Liver (tissue), 9 donors: Measurements from ENCODE around the gene MLEC. TPM values are rescaled to one million over a fixed set of nuclear protein-coding genes. Genes with fewer than 3 reads are reported as not detected.

Experiments used
- DNase-seq: peaks from one replicate; pipeline ENCODE4 v3.0.0-alpha.2; 2017; ENCODE audit warnings: low spot score
- H3K27ac ChIP-seq, 2 donors: one replicate each; pipeline ENCODE4 v1.7.0; 2013; ENCODE audit warnings: inconsistent platforms in 2 of 2, low read length in 2 of 2, control low read depth in 1 of 2, low read depth in 1 of 2, mild to moderate bottlenecking in 1 of 2
- H3K27me3 ChIP-seq, 4 donors: one replicate each; pipeline versions ENCODE4 v1.6.1 to v1.7.0; 2013; ENCODE audit warnings: low read length in 3 of 4, inconsistent platforms in 1 of 4, mild to moderate bottlenecking in 1 of 4, moderate library complexity in 1 of 4; ENCODE audit not compliant: control insufficient read depth in 4 of 4, insufficient read depth in 4 of 4
- H3K36me3 ChIP-seq, 4 donors: one replicate each; pipeline versions ENCODE4 v1.6.1 to v1.7.0; 2013; ENCODE audit warnings: low read length in 3 of 4, mild to moderate bottlenecking in 3 of 4, low read depth in 1 of 4, moderate library complexity in 1 of 4; ENCODE audit not compliant: control insufficient read depth in 4 of 4, insufficient read depth in 3 of 4
- H3K4me1 ChIP-seq, 4 donors: one replicate each; pipeline versions ENCODE4 v1.6.1 to v1.7.0; 2013; ENCODE audit warnings: low read length in 3 of 4, mild to moderate bottlenecking in 3 of 4, moderate library complexity in 1 of 4; ENCODE audit not compliant: control insufficient read depth in 4 of 4, insufficient read depth in 4 of 4
- H3K4me3 ChIP-seq, 3 donors: one replicate each; pipeline versions ENCODE4 v1.6.1 to v1.7.0; 2013; ENCODE audit warnings: low read length in 3 of 3, control low read depth in 1 of 3, low read depth in 1 of 3, mild to moderate bottlenecking in 1 of 3
- H3K9ac ChIP-seq, 2 donors: one replicate each; pipeline ENCODE4 v1.7.0; 2013; ENCODE audit warnings: low read length in 2 of 2, mild to moderate bottlenecking in 2 of 2, moderate library complexity in 2 of 2, control low read depth in 1 of 2, low read depth in 1 of 2
- H3K9me3 ChIP-seq, 4 donors: one replicate each; pipeline versions ENCODE4 v1.6.1 to v1.7.0; 2013; ENCODE audit warnings: low read length in 3 of 4; ENCODE audit not compliant: control insufficient read depth in 4 of 4
- CTCF ChIP-seq: fragments of 150-350 bp; IDR thresholded peaks from 2 replicates; pipeline ENCODE4 v1.5.1; 2017; ENCODE audit warnings: improper control_type of control experiment, low read depth, low read length; ENCODE audit not compliant: missing input control
- EGR1 ChIP-seq, 2 donors: IDR thresholded peaks; 2 replicates each; pipeline ENCODE4 v1.6.1; 2016 to 2018; ENCODE audit warnings: antibody characterized with exemption in 2 of 2, low read depth in 2 of 2
- FOXA1 ChIP-seq: IDR thresholded peaks from 2 replicates; pipeline ENCODE4 v1.6.1; 2016; ENCODE audit warnings: antibody characterized with exemption
- FOXA2 ChIP-seq: IDR thresholded peaks from 2 replicates; pipeline ENCODE4 v1.6.1; 2016; ENCODE audit warnings: antibody characterized with exemption
- GABPA ChIP-seq, 2 donors: IDR thresholded peaks in 1 of 2; conservative IDR thresholded peaks in 1 of 2; 2 replicates each; pipeline ENCODE4 v1.6.1; 2016; ENCODE audit warnings: antibody characterized with exemption in 2 of 2, mild to moderate bottlenecking in 1 of 2, moderate library complexity in 1 of 2
- REST ChIP-seq: IDR thresholded peaks from 2 replicates; pipeline ENCODE4 v1.6.1; 2016; ENCODE audit warnings: antibody characterized with exemption, mild to moderate bottlenecking
- RXRA ChIP-seq, 2 donors: IDR thresholded peaks; 2 replicates each; pipeline ENCODE4 v1.6.1; 2017 to 2018; ENCODE audit warnings: antibody characterized with exemption in 2 of 2, mild to moderate bottlenecking in 1 of 2
- SP1 ChIP-seq: IDR thresholded peaks from 2 replicates; pipeline ENCODE4 v1.6.1; 2018; ENCODE audit warnings: antibody characterized with exemption, mild to moderate bottlenecking
- TAF1 ChIP-seq: conservative IDR thresholded peaks from 2 replicates; pipeline ENCODE4 v1.6.1; 2016; ENCODE audit warnings: antibody characterized with exemption, mild to moderate bottlenecking
- WGBS: extraction: QIAGEN DNeasy Blood & Tissue Kit; methylation state at CpG from one replicate; pipeline ENCODE4 v1.1.7; 2013; 5-methylcytosine and 5-hydroxymethylcytosine counted together
- polyA plus RNA-seq, 2 donors: library from polyadenylated mRNA; stranded (reverse) in 1 of 2; unstranded in 1 of 2; fragments of 200-250 nt in 1 of 2; fragments of >200 nt in 1 of 2; fragmentation: Nextera tagmentation in 1 of 2; extraction: Ambion mirVana in 1 of 2; gene quantifications; one replicate each; pipeline versions ENCODE4 v1.2.1 to v1.2.3, GENCODE V29; 2013 to 2015
- total RNA-seq, 2 donors: library from RNA; depleted of rRNA; stranded (reverse); fragments of >200 nt; gene quantifications; one replicate each; pipeline ENCODE4 v1.2.3, GENCODE V29; 2014
- TF ChIP-seq, protein P1 (sequence below): IDR thresholded peaks from 2 replicates; pipeline ENCODE4 v1.6.1; 2016; ENCODE audit warnings: antibody characterized with exemption
- donor health status: healthy.
- donor health status: healthy.
- donor health status: healthy.
- donor health status: healthy.
- donor health status: healthy.

MLEC gene
- total and polyA plus RNA-seq, 4 donors, result 61.4 to 170 (median 115) TPM

GRCh38 chr12:120735181-120735580, 48.2 kb downstream of the MLEC start:
- Histone ChIP-seq H3K27ac (no peak overlapping the region), H3K27me3 (no peaks in the 10 kb centered on the region), H3K4me3 (no peak overlapping the region), H3K9ac (no peak overlapping the region), H3K9me3 (no peaks in the 10 kb centered on the region), H3K4me1 (peaks cover 0 to 23% (median 8%) of the 10 kb centered on the region in 4 donors), H3K36me3 (peaks cover 7 to 24% (median 13%) of the 10 kb centered on the region in 4 donors)
- no peak for DNase-seq
- TF ChIP-seq CTCF (no peak), REST (no peak), FOXA1 (no peak), EGR1 (IDR thresholded peaks at IDR 0.05; ENCODE audit: low read depth in 2 of 2) (no peak), SP1 (no peak), FOXA2 (no peak), RXRA (IDR thresholded peaks at IDR 0.05) (no peak)
- TF ChIP-seq, protein P1, sequence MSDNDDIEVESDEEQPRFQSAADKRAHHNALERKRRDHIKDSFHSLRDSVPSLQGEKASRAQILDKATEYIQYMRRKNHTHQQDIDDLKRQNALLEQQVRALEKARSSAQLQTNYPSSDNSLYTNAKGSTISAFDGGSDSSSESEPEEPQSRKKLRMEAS, result no peak
- WGBS, result 85% methylated on average over 3 of the region's 3 CpGs

DNA sequence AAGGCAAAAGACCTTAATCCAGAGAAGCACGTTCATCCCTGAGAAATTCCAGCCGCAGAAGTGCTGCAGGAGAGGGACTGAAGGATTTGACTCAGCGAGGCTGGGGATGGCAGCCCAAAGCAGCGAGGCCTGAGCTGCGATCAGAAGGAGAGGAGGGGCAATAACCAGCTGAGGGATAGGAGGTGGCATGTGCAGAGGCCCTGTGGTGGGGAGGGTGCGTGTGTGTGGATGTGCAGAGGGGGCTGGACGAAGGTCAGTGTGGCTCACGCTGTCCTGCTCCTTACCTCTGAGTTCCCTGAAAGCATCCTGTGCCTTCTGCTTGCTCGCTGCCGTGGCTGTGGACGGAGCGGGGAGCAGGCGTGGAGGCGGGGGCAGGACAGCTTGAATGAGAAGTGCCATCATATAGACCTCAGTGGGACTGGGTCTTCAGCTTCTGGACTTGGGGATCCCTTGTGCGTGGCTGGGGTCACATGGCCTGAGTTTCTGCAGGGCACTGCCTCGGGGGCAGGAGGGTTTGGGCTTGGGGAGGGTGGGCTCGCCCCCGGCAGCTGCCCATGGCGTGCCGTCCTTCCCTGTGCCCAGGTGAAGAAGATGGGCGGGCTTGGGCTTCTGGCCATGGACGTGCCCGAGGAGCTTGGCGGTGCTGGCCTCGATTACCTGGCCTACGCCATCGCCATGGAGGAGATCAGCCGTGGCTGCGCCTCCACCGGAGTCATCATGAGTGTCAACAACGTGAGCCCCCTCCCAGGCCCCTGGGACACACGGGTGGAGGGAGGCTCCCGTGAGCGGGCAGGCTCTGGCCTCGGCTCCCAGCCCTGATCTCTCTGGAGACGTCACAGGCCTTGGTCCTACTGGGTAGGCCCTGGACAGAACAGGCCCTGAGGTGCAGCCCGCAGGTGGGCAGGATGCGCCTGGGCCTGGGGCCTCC, 49.7 kb downstream of the MLEC start:
- Histone ChIP-seq H3K9me3 (no peaks in the 10 kb centered on the region), H3K4me1 (peaks cover under 1 to 38% (median 21%) of the 10 kb centered on the region in 4 donors), H3K27me3 (no peaks in the 10 kb centered on the region), H3K27ac (no peak overlapping the region), H3K36me3 (peaks cover 0 to 18% (median 9%) of the 10 kb centered on the region in 4 donors), H3K9ac (no peak overlapping the region), H3K4me3 (no peak overlapping the region)
- DNase-seq, result no peak
- TF ChIP-seq SP1 (no peak), FOXA2 (no peak), FOXA1 (no peak), EGR1 (IDR thresholded peaks at IDR 0.05; ENCODE audit: low read depth in 2 of 2) (no peak)
- WGBS, result 96% methylated on average over 38 of the region's 38 CpGs

DNA sequence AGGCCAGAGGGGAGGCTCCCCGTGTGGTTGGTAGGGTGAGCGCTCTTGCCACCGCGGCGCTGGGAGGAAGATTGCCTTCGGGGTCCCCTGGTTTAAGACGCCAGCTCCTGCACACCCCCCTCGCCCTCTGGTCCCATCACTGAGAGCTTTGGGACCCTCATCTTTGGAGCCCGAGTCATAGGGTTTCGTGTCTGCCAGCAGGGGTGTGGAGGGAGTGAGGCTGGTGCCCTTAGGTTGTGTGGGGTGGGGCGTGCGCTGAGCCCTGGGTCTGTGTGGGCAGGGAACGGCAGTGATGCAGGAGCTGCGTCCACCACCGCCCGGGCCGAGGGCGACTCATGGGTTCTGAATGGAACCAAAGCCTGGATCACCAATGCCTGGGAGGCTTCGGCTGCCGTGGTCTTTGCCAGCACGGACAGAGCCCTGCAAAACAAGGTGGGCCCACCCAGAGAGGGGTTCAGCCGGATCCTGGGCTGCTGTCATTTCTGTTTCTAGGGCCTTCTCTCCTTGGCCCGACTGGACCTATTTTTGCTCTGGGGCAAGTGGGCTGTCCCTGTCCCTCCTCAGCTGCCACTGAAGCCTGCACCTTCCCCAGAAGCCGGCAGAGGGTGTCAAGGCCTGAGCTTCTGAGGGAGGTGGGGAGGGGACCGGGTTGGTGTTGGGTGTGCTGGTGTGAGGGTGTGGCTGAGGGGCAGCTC, 50.8 kb downstream of the MLEC start:
- DNase-seq, result no peak
- TF ChIP-seq TAF1 (no peak), GABPA (IDR thresholded peaks at IDR 0.05 in 1 of 2, conservative IDR thresholded peaks at IDR 0.05 in 1 of 2) (no peak)
- TF ChIP-seq, protein P1, result no peak
- WGBS, result 93% methylated on average over 25 of the region's 25 CpGs
- H3K27me3 ChIP-seq, result no peaks in the 10 kb centered on the region
- no peaks in the 10 kb centered on the region for H3K9me3 ChIP-seq
- H3K4me3 ChIP-seq, result no peak overlapping the region
- no peak overlapping the region for H3K27ac ChIP-seq
- H3K9ac ChIP-seq, result no peak overlapping the region
- H3K36me3 ChIP-seq, result peaks cover 0 to 18% (median 8%) of the 10 kb centered on the region in 4 donors
- H3K4me1 ChIP-seq, result peaks cover 3 to 46% (median 26%) of the 10 kb centered on the region in 4 donors
